HepG2 (cell line): Measurements from ENCODE around the gene LTBR.
A peak's percentile ranks its signal among the peaks of the same experiment; 100 is the strongest.

Source experiments
- ARNTL ChIP-seq: sonication (generic); formaldehyde crosslinking; IDR thresholded peaks from 2 replicates; pipeline ENCODE4 v1.4.0; 2020; ENCODE audit warnings: mild to moderate bottlenecking, missing genetic modification reagents
- CTCF ChIP-seq: sonication (generic); formaldehyde crosslinking; IDR thresholded peaks from 2 replicates; pipeline ENCODE4 v1.5.0; 2020; ENCODE audit warnings: mild to moderate bottlenecking, missing genetic modification reagents, moderate library complexity
- DNMT1 ChIP-seq: sonication (generic); formaldehyde crosslinking; IDR thresholded peaks from 2 replicates; pipeline ENCODE4 v1.5.1; 2020; ENCODE audit warnings: mild to moderate bottlenecking, missing genetic modification reagents
- GTF2F1 ChIP-seq: fragments of 150-350 bp; IDR thresholded peaks from 2 replicates; pipeline ENCODE4 v1.6.1; 2014; ENCODE audit warnings: low read length
- JUN ChIP-seq: sonication (generic); formaldehyde crosslinking; IDR thresholded peaks from 2 replicates; pipeline ENCODE4 v1.4.0; 2020; ENCODE audit warnings: mild to moderate bottlenecking, missing genetic modification reagents
- JUND ChIP-seq: sonication (generic); formaldehyde crosslinking; IDR thresholded peaks from 2 replicates; pipeline ENCODE4 v1.8.0; 2022; ENCODE audit warnings: mild to moderate bottlenecking, missing genetic modification reagents
- MXI1 ChIP-seq: IDR thresholded peaks from 3 replicates; pipeline ENCODE4 v1.6.1; 2012; ENCODE audit warnings: low read depth, low read length, inconsistent platforms, borderline replicate concordance
- PREB ChIP-seq: sonication (generic); formaldehyde crosslinking; IDR thresholded peaks from 2 replicates; pipeline ENCODE4 v1.4.0; 2020; ENCODE audit warnings: missing genetic modification reagents
- SOX13 ChIP-seq, 3 experiments: fragments of 450-650 bp in 1 of 3; sonication (generic) in 1 of 3; formaldehyde crosslinking in 1 of 3; IDR thresholded peaks in 2 of 3; conservative IDR thresholded peaks in 1 of 3; 2 replicates each; pipeline versions ENCODE4 v1.5.0 to v1.6.1; 2016 to 2020; ENCODE audit warnings: antibody characterized with exemption in 1 of 3, mild to moderate bottlenecking in 1 of 3, missing compliant biosample characterization in 1 of 3, missing genetic modification reagents in 1 of 3, moderate library complexity in 1 of 3
- TAF1 ChIP-seq: sonication (generic); formaldehyde crosslinking; IDR thresholded peaks from 2 replicates; pipeline ENCODE4 v1.4.0; 2020; ENCODE audit warnings: missing genetic modification reagents
- TBL1XR1 ChIP-seq: fragments of 150-350 bp; IDR thresholded peaks from 2 replicates; pipeline ENCODE4 v1.6.1; 2014; ENCODE audit warnings: borderline replicate concordance, low read length; ENCODE audit not compliant: partially characterized antibody
- TCF12 ChIP-seq, 2 experiments: fragments of 450-650 bp in 1 of 2; sonication (generic) in 1 of 2; formaldehyde crosslinking in 1 of 2; IDR thresholded peaks; 2 replicates each; pipeline versions ENCODE4 v1.6.1 to v1.8.0; 2017 to 2022; ENCODE audit warnings: antibody characterized with exemption in 1 of 2, mild to moderate bottlenecking in 1 of 2, missing genetic modification reagents in 1 of 2, moderate library complexity in 1 of 2
- ZBTB33 ChIP-seq: sonication (generic); formaldehyde crosslinking; IDR thresholded peaks from 2 replicates; pipeline ENCODE4 v1.4.0; 2020; ENCODE audit warnings: missing genetic modification reagents
- ZEB1 ChIP-seq: IDR thresholded peaks from 2 replicates; pipeline ENCODE4 v1.6.1; 2012; ENCODE audit warnings: mild to moderate bottlenecking, low read depth, inconsistent platforms; ENCODE audit not compliant: insufficient replicate concordance

GRCh38 chr12:6345319-6346091 lies 38.5 kb upstream of the LTBR start:
- TF ChIP-seq ZBTB33 (CRISPR knock-in tag) (no peak), ZEB1 (no peak), TCF12 (IDR thresholded peaks at IDR 0.05) (no peak), TCF12 (CRISPR knock-in tag; IDR thresholded peaks at IDR 0.05) (no peak), TBL1XR1 (no peak), JUN (no peak), SOX13 (IDR thresholded peaks at IDR 0.05) (no peak), SOX13 (CRISPR knock-in tag; conservative IDR thresholded peaks at IDR 0.05 in 1 of 2, IDR thresholded peaks at IDR 0.05 in 1 of 2) (no peak), CTCF (CRISPR knock-in tag) (no peak), TAF1 (CRISPR knock-in tag) (no peak), DNMT1 (CRISPR knock-in tag) (no peak), PREB (CRISPR knock-in tag) (no peak), MXI1 (no peak; the same call in 2 of the 3 replicates), GTF2F1 (no peak), JUND (0 out of 2 replicates have a peak, but pooled peaks have one; percentile 19), ARNTL (no peak)
